HTR-8/SVneo (cell line): Measurements from ENCODE around the gene ETDC.
"Not testable (repeated sequence)": the region's sequence is repeated elsewhere in the genome, so short reads cannot be mapped to it uniquely, and the experiment has no call there.

ENCODE experiments used
- DNase-seq: peaks from one replicate; pipeline ENCODE4 v3.0.0; 2011; ENCODE audit warnings: low spot score, mixed read lengths; ENCODE audit not compliant: insufficient read length
- FAIRE-seq: peaks from 2 replicates; lab custom pipeline; 2011; peaks lifted over from hg19 to GRCh38; lab: Jason Lieb, UNC

The ETDC gene

DNA sequence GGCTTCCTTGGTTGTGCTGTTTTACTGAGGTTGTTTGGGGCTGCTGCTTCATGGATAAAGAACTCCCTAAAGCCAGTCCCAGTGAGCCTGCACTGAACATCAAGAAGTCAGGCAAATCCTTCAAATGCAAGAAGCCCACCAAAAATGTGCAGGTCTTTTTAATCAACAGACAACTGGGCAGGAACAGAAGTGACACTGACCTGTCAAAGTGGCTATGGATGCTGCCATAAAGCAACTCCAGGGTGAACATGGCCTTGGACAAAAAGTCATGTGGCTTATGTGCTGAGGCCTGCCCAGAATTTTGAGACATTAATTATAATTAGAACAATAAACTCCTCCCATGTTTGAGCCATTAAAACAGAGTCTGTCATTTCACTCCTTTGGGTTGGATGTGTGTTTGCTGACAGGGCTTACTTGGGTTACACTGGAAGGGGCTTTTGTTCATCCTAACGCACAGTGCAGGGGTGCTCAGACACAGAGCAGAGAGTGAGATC, at the start of gene ETDC:
Gene ETDC (plus strand): TSS at position 51 of the 494 bp plus-strand sequence. CDS start 0 bp downstream, at position 51.
- FAIRE-seq (no peak), DNase-seq (no peak)

DNA sequence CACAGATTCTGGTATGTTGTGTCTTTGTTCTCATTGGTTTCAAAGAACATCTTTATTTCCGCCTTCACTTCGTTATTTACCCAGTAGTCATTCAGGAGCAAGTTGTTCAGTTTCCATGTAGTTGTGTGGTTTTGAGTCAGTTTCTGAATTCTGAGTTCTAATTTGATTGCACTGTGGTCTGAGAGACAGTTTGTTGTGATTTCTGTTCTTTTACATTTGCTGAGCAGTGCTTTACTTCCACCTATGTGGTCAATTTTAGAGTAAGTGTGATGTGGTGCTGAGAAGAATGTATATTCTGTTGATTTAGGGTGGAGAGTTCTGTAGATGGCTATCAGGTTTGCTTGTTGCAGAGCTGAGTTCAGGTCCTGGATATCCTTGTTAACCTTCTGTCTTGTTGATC, 48.3 kb upstream of the ETDC start:
- not testable (repeated sequence) for DNase-seq, FAIRE-seq

DNA sequence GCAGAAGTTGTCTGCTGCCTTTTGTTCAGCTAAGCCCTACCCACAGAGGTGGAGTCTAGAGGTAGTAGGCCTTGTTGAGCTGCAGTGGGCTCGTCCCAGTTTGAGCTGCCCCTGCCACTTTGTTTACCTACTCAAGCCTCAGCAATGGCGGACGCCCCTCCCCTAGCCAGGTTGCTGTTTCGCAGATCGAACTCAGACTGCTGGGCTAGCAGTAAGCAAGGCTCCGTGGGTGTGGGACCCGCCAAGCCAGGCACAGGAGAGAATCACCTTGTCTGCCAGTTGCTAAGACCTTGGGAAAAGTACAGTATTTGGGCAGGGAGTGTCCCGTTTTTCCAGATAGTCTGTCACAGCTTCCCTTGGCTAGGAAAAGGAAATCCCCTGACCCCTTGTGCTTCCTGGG, 45.9 kb upstream of the ETDC start:
- not testable (repeated sequence) for DNase-seq, FAIRE-seq

DNA sequence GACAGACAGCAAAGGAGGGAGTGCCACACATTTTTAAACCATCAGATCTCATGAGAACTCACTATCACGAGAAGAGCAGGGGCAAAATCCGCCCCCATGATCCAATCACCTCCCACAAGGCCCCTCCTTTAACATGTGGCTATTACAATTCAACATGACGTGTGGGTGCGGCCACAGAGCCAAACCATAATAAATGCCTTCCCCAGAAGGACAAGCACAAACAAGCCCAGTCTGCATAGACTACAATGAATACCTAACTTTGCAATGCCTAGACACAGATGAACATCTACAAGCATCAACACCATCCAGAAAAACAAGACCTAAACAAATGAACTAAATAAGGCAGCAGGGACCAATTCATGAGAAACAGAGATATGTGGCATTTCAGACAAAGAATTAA, 45.1 kb upstream of the ETDC start:
- no peak for FAIRE-seq
- no peak for DNase-seq

DNA sequence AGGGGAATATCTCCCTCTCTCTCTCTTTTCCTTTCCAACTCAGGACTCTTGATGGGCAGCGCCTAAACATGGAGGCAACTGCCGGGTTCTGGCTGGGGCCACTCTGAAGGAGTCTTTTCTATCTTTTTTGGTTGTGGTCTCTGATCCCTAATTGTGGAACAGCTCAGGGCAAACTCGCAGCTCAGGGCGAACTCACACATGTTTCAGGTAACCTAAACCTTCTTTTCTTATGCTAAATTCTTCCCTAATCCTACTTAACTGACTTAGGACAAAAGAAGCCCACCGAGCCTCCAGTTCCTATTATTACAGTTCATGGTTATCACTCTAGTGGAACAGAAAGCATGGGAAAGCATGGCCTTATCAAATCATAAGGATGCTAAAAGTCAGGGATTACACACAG, 36.1 kb upstream of the ETDC start:
- no peak for DNase-seq
- no peak for FAIRE-seq

DNA sequence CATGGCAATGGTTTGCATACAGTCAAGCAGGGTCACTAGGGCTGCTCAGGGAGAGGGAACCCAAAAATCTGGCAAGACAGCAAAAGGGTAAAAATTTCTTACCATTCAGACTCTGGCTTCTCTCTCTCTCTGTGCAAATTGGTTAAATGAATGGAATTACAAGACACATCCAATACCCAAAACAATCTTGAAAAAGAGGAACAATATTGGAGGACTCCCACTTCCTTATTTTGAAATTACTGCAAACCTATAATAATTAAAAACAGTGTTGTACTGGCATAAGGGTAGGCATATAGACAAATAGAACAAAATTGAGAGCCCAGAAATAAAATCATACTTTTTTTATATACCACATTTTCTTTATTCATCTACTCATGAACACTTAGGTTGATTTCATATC, 33.3 kb upstream of the ETDC start:
- no peak for DNase-seq
- no peak for FAIRE-seq

DNA sequence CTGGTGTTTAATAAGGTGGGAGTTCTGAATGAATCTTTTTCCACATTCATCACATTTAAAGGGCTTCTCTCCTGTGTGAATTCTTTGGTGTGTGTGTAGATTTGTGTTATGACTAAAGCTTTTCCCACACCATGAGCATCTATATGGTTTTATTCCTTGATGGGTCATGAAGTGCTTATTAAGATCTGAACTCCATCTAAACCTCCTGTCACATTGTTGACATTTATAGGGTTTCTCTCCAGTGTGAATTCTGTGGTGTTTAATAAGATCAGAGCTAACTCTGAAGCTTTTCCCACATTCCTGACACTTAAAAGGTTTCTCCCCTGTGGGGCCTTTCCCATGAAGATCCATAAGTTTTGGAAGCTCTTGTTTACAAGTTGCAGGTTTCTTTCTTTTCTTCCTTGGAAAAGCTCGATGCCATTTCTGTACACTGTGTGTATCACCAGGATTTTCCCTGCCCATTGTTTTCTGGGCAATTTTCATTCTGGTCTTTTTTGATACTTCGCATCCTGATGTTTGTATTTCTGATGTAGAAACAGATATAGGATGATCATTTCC, 21.9 kb upstream of the ETDC start:
- FAIRE-seq, result no peak
- no peak for DNase-seq

DNA sequence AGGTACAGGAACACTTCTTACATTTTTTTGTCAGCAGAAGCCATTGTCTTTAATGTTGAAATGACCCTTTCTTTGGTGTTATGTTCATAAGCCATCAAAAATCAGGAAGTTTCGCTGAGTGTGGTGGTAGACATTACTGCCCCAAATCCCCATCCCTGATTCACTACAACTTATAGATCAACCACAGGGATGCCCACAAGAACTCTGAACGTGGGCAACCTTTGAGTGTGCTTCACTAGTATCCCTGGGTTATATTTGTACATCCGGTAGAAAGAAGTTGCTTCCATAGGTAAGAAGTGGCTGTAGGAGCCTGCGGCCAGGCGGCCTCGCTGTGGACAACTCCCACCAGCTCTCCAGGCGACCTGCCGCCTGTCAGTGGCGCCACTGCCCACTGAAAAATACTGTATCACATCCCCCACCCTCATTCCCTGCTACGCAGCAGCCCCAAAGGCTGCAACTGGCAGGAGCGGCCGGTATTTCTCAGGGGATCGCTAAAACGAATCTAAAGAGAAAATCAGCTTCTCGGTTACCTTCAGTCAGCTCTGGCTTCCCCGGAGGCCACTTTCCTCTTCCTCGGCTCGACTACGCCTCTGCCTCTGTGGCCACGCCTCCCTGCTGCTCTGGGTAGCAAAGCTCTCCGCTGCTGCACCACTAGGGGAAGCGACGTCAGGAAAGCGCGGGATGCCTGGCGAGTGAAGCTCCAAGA, 13.9 kb upstream of the ETDC start:
- DNase-seq, result no peak

DNA sequence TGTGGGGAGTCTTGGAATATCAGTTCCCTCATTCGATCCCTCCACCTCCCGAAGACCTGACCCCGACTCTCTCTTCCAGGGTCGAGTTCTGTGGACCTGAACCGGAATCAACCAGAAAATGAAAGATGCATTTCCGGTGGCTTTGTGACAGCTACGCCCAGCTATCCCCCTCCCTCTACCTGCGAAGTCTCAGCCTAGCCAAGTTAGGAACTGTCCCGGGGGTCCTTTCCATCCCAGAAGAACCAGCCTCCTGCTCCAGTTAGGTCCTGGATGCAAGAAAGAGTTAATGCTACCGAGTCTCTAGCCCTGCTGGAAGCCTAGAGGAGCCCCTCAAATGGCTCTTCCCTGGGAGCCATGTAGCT, 13.4 kb upstream of the ETDC start:
- DNase-seq, result no peak
- FAIRE-seq, result no peak

More for the DNA sequence above, 13.9 kb upstream of the ETDC start:
- no peak for FAIRE-seq

DNA sequence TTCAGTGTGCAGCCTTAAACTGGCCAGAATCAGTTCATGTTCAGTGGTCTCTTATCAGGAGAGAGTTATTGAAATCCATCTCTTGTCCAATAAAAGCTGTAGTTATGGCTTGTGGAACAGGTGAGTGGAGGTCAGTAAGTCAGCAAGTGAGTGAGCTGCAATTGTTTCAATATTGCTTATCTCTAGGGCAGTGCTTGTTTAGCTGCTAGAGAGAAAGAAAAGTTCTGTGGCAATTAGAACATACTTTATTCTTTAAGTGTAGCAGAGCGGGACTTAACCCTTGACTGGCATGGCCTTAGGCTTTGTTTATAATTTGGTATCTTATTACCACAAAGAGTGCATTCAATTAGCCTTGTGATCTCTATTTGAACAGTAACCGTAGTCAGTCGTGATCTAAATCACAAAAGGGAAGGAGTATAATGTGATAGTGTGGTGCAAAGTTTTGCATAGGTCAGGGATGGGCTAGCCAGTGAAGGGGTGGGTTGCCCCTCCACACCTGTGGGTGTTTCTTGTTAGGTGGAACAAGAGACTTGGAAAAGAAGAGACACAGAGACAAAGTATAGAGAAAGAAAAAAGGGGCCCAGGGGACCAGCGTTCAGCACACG, 6.9 kb upstream of the ETDC start:
- FAIRE-seq, result no peak
- no peak for DNase-seq

DNA sequence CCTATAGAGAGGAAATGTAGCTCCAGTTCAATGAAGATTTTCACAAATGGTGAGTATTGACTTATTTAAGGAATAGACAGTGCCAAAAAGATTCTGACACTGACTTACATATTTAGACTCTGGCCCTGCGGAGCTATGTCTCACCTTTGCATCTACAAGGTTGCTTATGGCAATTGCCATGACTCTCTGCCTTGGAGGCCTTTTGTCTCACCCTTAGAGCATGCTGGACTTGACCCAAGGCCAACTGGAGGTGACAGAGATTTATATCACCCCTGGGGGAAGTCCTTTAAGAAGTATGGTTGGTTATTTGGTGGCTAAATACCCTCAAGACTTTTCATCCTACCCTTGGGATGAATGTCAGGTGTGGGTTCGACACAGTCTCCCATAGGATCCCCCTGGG, 4.5 kb upstream of the ETDC start:
- FAIRE-seq (no peak), DNase-seq (no peak)

DNA sequence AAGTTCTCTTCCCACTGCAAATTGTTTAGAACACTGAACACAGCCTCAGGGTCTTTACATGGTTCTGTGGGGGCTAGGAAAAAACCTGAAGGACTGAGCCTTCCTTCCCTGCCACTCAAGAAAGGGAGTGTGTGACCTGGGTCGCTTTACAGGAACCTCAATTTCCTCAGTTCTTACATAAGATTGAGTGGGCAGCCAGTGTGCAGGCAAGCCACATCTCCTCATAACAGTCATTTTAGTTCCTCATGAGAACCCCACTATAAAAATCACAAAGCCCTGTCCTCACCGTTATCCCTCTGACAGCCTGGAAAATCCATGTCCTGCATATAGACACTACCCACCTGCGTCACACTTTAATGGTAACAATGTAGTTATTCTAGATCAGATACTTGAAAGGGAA, 2.1 kb upstream of the ETDC start:
- FAIRE-seq (no peak), DNase-seq (no peak)

DNA sequence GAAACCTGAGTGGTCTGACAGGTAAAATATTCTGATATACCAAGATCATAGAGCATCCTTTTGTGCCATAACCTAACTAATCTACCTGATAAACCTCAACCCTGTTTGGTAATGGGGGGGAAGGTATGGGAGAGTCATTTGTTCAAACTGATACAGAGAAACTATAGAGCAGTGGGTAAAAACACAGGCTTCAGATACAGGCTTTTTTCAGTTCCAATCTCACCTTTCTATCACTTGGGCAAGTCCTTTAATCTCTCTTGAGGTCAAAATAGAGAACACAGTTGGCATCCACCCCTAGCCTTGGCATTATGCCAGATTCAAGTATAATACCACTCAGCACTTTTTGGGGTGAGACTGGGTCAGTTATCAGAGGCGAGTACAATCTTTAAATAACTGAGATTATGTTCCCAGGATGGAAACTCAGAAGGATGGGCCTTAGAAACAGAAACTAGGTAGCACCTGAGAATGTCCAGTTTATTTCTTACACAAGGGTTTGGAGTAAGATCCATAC, 880 bp upstream of the ETDC start:
- no peak for FAIRE-seq
- no peak for DNase-seq

DNA sequence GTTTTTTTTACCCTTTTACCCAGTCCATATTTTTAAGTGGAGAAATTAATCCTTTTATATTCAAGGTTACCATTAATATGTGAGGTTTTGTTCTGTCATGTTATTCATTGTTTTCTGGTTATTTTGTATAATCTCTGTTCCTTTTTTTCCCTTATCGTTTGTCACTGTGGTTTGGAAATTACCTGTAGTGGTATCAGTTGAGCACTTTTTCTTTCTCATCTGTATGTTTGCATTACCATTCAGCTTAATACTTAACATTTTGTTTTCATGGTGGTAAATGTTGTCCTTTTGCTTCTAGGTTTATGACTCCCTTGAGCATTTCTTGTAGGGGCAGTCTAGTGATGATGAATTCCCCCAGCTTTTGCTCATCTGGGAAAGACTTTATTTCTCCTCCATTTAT, 6.6 kb downstream of the ETDC start:
- DNase-seq (no peak), FAIRE-seq (no peak)

DNA sequence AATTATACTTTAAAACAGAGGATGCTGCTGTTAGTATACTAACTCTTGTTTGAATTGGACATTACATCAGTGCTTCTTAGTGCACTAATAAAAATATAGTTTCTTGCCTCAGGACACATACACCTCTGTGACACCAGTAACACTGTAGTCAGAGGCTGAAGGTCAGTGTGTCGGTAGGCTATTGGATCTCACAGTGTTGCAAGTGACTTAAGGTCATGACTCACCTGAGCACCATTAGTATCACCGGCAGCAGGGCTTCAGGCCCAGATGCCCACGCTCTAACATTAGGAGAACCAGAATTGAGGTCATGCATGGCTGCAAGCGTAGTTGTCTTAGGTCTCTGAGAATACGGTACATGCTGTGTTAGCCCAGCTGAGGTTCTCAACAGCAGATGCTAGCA, 15.2 kb downstream of the ETDC start:
- DNase-seq, result no peak
- FAIRE-seq, result no peak

DNA sequence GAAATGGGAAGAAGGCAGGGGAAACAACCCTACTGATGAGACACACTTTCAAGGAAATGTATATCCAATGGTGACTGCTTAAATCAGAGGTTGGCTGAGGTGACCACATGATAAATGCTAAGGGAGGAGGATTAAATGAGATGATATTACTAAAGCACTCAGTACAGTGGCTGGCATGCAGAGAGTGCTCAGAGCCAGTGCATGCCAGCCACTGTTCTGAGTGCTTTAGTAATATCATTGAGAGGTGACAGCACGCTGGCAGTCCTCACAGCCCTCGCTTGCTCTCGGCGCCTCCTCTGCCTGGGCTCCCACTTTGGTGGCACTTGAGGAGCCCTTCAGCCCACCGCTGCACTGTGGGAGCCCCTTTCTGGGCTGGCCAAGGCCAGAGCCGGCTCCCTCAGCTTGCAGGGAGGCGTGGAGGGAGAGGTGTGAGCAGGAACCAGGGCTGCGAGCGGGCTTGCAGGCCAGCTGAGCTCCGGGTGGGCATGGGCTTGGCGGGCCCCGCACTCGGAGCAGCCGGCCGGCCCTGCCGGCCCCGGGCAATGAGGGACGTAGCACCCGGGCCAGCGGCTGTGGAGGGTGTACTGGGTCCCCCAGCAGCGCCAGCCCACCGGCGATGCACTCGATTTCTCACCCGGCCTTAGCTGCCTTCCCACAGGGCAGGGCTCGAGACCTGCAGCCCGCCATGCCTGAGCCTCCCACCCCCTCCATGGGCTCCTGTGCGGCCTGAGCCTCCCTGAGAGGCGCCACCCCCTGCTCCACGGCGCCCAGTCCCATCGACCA, 15.9 kb downstream of the ETDC start:
- DNase-seq, FAIRE-seq: not testable (repeated sequence)

DNA sequence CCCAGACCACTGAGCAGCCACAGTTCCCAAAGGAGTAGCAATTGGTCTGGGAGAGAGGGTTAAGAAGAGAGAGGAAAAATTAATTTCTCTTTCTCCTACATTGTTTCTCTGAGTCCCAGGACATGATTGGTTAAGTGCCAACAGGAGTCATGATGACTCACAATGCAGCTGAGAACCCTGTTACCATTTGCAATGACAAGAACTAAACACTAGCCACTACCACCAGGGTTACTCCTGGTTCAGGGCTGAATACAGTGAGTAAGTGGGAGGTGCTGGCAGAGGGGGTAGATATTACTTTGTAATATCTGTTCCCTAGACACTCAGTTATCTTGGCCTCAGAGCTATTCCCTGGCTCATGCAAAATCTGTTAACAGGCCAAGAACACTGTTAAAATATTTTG, 18.0 kb downstream of the ETDC start:
- DNase-seq (no peak), FAIRE-seq (no peak)

DNA sequence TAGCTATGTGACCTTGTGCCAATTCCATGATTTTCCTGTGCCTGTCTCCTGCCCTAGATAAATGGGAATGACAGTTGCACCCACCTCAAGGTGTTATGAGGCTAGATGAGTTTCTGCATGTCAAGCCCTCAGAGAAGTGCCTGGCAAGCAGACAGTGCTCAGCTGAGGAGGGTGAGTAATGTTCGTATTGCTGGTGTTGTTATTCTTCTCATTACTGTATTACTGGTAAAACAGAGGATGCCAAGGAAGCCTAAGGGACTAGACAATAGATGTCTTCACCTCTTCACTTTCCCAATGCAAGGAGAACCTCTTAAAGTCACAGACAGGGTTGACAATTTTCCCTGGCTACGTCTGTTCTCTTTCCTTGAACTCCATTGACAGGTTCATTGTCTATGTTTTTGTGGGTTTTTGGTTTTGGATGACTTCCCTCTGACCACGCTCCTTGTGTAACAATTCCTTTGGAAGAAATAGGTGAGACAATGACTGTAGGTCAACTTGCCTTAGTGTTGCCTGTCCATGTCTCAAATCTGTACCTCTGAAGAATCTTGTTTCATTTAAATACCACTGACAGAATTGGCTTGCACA, 19.2 kb downstream of the ETDC start:
- DNase-seq, result no peak
- no peak for FAIRE-seq

DNA sequence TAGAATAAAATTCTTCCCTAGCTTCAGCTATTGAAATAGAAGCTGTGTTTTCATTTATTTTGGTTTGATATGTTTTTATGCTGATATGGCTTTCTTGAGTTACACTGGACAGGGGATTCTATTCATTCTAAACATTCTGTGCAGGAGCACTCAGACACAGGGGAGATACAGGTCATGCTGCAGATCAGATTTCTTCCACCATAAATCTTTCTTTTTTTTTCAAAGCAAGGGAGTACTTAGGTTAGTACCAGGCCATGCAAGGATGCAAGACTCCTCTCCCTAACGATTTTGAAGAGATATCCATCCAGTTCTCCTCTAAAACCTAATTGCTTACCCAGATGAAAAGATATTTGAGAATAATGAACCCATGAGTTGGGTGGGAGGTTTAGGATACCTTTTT, 21.4 kb downstream of the ETDC start:
- DNase-seq (no peak), FAIRE-seq (no peak)

DNA sequence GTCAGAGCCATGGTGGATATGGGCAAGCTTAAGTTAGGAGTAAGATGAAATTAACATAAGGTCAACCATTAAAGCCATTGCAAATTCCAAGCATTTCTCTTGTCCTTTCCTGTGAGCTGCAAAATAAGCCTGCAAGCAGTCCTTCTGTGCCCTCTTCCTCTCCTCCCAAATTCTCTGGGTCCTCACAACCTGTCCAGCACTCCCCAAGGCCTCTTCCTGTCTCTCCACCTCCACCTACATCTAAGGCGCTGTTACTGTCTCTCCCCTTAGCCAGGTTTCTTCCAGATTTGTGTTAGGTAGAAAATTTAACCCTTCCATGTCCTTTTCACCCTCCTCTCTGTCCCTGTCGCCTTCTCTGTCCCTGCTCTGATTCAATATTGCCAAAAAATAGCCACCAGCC, 22.2 kb downstream of the ETDC start:
- no peak for DNase-seq
- no peak for FAIRE-seq
